ENCODE measurements around the gene SH3BP1. TPM values are rescaled to one million over a fixed set of nuclear protein-coding genes. Genes with fewer than 3 reads are reported as not detected.

The SH3BP1 gene
- total and polyA plus RNA-seq, 2 donors (not counting 1 experiment from before 2014, with no cell fraction given) = 2.9 to 3.1 TPM

DNA sequence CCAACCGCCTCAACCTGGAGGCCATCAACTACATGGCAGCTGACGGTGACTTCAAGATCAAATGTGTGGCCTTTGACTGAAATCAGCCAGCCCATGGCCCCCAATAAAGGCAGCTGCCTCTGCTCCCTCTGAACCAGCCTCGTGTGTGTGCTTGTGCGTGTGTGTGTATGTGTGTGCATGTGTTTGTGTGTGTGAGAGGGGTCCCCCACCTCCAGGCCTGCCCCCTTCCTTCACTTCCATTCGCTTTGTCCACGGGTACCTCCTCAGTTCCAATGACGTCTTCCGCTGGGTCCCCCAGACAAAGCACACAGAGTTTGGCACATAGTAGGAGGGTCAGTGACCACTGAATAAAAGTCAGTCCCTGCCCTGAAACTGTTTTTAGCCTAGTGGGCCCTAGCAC, 40.2 kb downstream of the SH3BP1 start:
- Histone ChIP-seq H3K9me3 (ENCODE audit: control insufficient read depth, insufficient read depth, low read depth, low read length) (no peaks in the 10 kb centered on the region), H2AFZ (ENCODE audit: low read length) (no peak overlapping the region), H3K4me3 (replicated peaks in 1 of 4; ENCODE audit: control extremely low read depth in 1 of 4, insufficient read depth in 1 of 4, low read depth in 3 of 4, low read length in 4 of 4) (no peak overlapping the region), H4K20me1 (ENCODE audit: control insufficient read depth, extremely low read depth, insufficient read depth, low read length) (peaks cover 3% of the 10 kb centered on the region), H3K27ac (ENCODE audit: insufficient read depth, low read length) (no peak overlapping the region), H3K27me3 (ENCODE audit: control insufficient read depth, insufficient read depth, low read length) (no peaks in the 10 kb centered on the region), H3K4me1 (ENCODE audit: control insufficient read depth, extremely low read depth, insufficient read depth, low read length) (peaks cover 11% of the 10 kb centered on the region), H3K4me2 (ENCODE audit: extremely low read depth, insufficient read depth, low read length) (peak overlapping the region; percentile 52), H3K36me3 (ENCODE audit: control insufficient read depth, insufficient read depth, low read length) (peaks cover 17% of the 10 kb centered on the region), H3K9ac (ENCODE audit: insufficient read depth, low read length) (no peak overlapping the region), H3K79me2 (ENCODE audit: control insufficient read depth, insufficient read depth, low read length) (peaks cover 31% of the 10 kb centered on the region)
- no peak for DNase-seq (ENCODE audit: low read depth in 2 of 2)
- TF ChIP-seq EZH2 (IDR thresholded peaks at IDR 0.05; ENCODE audit: low read length, missing control alignments) = no peak
- TF ChIP-seq, protein P1, sequence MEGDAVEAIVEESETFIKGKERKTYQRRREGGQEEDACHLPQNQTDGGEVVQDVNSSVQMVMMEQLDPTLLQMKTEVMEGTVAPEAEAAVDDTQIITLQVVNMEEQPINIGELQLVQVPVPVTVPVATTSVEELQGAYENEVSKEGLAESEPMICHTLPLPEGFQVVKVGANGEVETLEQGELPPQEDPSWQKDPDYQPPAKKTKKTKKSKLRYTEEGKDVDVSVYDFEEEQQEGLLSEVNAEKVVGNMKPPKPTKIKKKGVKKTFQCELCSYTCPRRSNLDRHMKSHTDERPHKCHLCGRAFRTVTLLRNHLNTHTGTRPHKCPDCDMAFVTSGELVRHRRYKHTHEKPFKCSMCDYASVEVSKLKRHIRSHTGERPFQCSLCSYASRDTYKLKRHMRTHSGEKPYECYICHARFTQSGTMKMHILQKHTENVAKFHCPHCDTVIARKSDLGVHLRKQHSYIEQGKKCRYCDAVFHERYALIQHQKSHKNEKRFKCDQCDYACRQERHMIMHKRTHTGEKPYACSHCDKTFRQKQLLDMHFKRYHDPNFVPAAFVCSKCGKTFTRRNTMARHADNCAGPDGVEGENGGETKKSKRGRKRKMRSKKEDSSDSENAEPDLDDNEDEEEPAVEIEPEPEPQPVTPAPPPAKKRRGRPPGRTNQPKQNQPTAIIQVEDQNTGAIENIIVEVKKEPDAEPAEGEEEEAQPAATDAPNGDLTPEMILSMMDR (conservative IDR thresholded peaks at IDR 0.05 in 1 of 2, IDR thresholded peaks at IDR 0.05 in 1 of 2; ENCODE audit: low read depth in 1 of 2, low read length in 2 of 2) = no peak

DNA sequence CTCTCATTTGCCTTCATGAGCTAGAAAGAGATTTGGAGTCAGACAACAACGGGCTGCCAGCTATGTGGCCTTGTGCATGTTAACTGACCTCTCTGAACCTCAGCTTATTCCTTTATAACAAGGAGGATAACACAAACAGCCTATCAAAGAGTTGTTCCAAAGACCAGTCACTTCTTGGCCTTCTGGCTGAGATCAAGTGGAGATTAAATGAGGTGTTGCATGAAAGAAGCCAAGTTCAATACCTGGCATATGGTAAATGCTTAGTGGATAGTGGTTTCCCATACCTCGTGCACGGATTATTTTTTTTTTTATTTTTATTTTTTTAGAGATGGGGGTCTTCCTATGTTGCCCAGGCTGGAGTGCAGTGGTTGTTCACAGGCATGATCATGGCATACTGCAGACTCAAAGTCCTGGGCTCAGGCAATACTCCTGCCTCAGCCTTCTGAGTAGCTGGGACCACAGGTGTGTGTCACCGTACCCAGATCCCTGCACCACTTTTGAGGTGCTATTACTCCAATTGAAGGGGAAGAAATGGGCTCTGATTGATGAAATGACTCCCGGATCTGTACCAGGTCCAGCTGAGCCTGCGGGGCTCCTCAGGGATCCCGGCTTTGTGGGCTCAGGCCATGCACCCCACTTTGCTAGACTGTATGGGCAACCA, 40.9 kb downstream of the SH3BP1 start:
- H4K20me1 ChIP-seq (ENCODE audit: control insufficient read depth, extremely low read depth, insufficient read depth, low read length) = peaks cover 3% of the 10 kb centered on the region
- no peaks in the 10 kb centered on the region for H3K9me3 ChIP-seq (ENCODE audit: control insufficient read depth, insufficient read depth, low read depth, low read length)
- H3K36me3 ChIP-seq (ENCODE audit: control insufficient read depth, insufficient read depth, low read length) = peaks cover 17% of the 10 kb centered on the region
- no peaks in the 10 kb centered on the region for H3K27me3 ChIP-seq (ENCODE audit: control insufficient read depth, insufficient read depth, low read length)
- DNase-seq (ENCODE audit: low read depth in 2 of 2) = no peak
- H3K4me2 ChIP-seq (ENCODE audit: extremely low read depth, insufficient read depth, low read length) = no peak overlapping the region
- TF ChIP-seq EZH2 (IDR thresholded peaks at IDR 0.05; ENCODE audit: low read length, missing control alignments) = no peak
- TF ChIP-seq, protein P1 (conservative IDR thresholded peaks at IDR 0.05 in 1 of 2, IDR thresholded peaks at IDR 0.05 in 1 of 2; ENCODE audit: low read depth in 1 of 2, low read length in 2 of 2) = no peak
- H3K9ac ChIP-seq (ENCODE audit: insufficient read depth, low read length) = no peak overlapping the region
- H3K27ac ChIP-seq (ENCODE audit: insufficient read depth, low read length) = no peak overlapping the region
- peaks cover 11% of the 10 kb centered on the region for H3K4me1 ChIP-seq (ENCODE audit: control insufficient read depth, extremely low read depth, insufficient read depth, low read length)
- H3K79me2 ChIP-seq (ENCODE audit: control insufficient read depth, insufficient read depth, low read length) = peaks cover 31% of the 10 kb centered on the region
- no peak overlapping the region for H3K4me3 ChIP-seq (replicated peaks in 1 of 4; ENCODE audit: control extremely low read depth in 1 of 4, insufficient read depth in 1 of 4, low read depth in 3 of 4, low read length in 4 of 4)
- H2AFZ ChIP-seq (ENCODE audit: low read length) = no peak overlapping the region

DNA sequence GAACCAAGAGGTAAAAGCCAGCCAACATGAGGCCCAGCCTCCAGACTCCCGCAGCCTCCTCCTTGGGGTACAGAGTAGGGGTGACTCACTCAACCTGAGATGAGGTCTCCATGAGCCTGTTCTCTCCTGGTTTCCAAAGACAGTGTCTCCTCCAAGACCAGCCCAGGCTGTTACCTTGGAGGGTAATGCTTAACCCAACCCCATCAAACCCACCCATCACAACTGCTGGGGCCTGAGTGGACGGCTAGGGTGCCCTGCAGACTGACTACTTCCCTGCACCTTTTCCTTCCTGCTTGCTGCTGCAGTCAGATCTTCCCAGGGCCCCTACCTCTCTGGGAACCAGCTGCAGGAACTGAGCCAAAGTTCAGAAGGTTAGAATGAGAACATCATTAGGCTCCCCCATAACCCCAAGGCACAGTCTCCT, 41.5 kb downstream of the SH3BP1 start:
- Histone ChIP-seq H3K79me2 (ENCODE audit: control insufficient read depth, insufficient read depth, low read length) (peaks cover 25% of the 10 kb centered on the region), H3K4me2 (ENCODE audit: extremely low read depth, insufficient read depth, low read length) (no peak overlapping the region), H3K9me3 (ENCODE audit: control insufficient read depth, insufficient read depth, low read depth, low read length) (no peaks in the 10 kb centered on the region), H3K4me3 (replicated peaks in 1 of 4; ENCODE audit: control extremely low read depth in 1 of 4, insufficient read depth in 1 of 4, low read depth in 3 of 4, low read length in 4 of 4) (no peak overlapping the region), H3K9ac (ENCODE audit: insufficient read depth, low read length) (no peak overlapping the region), H3K27me3 (ENCODE audit: control insufficient read depth, insufficient read depth, low read length) (no peaks in the 10 kb centered on the region), H4K20me1 (ENCODE audit: control insufficient read depth, extremely low read depth, insufficient read depth, low read length) (peaks cover 3% of the 10 kb centered on the region), H3K4me1 (ENCODE audit: control insufficient read depth, extremely low read depth, insufficient read depth, low read length) (peaks cover 11% of the 10 kb centered on the region), H3K36me3 (ENCODE audit: control insufficient read depth, insufficient read depth, low read length) (peaks cover 17% of the 10 kb centered on the region), H3K27ac (ENCODE audit: insufficient read depth, low read length) (peak overlapping the region; percentile 42), H2AFZ (ENCODE audit: low read length) (no peak overlapping the region)
- TF ChIP-seq, protein P1 (conservative IDR thresholded peaks at IDR 0.05 in 1 of 2, IDR thresholded peaks at IDR 0.05 in 1 of 2; ENCODE audit: low read depth in 1 of 2, low read length in 2 of 2) = no peak
- TF ChIP-seq EZH2 (IDR thresholded peaks at IDR 0.05; ENCODE audit: low read length, missing control alignments) = no peak
- peak; percentile 28 to 72 for DNase-seq (ENCODE audit: low read depth in 2 of 2)
